ENCODE results near the gene TMOD4.

The TMOD4 gene

GRCh38 chr1:151146072-151146411, 29.7 kb downstream of the TMOD4 start:
- H3K4me3 ChIP-seq (ENCODE audit: low read depth, low read length), result peak overlapping the region; percentile 74
- no peaks in the 10 kb centered on the region for H3K36me3 ChIP-seq
- no peaks in the 10 kb centered on the region for H3K27me3 ChIP-seq
- DNase-seq, result no peak
- no peaks in the 10 kb centered on the region for H3K9me3 ChIP-seq
- no peak for TF ChIP-seq CTCF (IDR thresholded peaks at IDR 0.05; ENCODE audit: low read depth, low read length)
- H3K4me1 ChIP-seq, result peaks cover 5% of the 10 kb centered on the region

GRCh38 chr1:151145304-151146071, 30.3 kb downstream of the TMOD4 start:
- Histone ChIP-seq H3K27me3 (no peaks in the 10 kb centered on the region), H3K4me1 (peaks cover 5% of the 10 kb centered on the region), H3K9me3 (no peaks in the 10 kb centered on the region), H3K36me3 (no peaks in the 10 kb centered on the region), H3K4me3 (ENCODE audit: low read depth, low read length) (peak overlapping the region; percentile 74)
- no peak for TF ChIP-seq CTCF (IDR thresholded peaks at IDR 0.05; ENCODE audit: low read depth, low read length)
- DNase-seq, result no peak

- Histone ChIP-seq H3K27me3 (no peaks in the 10 kb centered on the region), H3K36me3 (no peaks in the 10 kb centered on the region), H3K4me3 (ENCODE audit: low read depth, low read length) (no peak overlapping the region), H3K9me3 (no peaks in the 10 kb centered on the region), H3K4me1 (peaks cover 5% of the 10 kb centered on the region)
- no peak for TF ChIP-seq CTCF (IDR thresholded peaks at IDR 0.05; ENCODE audit: low read depth, low read length)
- DNase-seq, result no peak
Measured at GRCh38 chr1:151144474-151145303, 31.1 kb downstream of the TMOD4 start.

- Histone ChIP-seq H3K4me3 (ENCODE audit: low read depth, low read length) (no peak overlapping the region), H3K36me3 (no peaks in the 10 kb centered on the region), H3K9me3 (no peaks in the 10 kb centered on the region), H3K4me1 (peaks cover 5% of the 10 kb centered on the region), H3K27me3 (no peaks in the 10 kb centered on the region)
- TF ChIP-seq CTCF (IDR thresholded peaks at IDR 0.05; ENCODE audit: low read depth, low read length), result no peak
- no peak for DNase-seq
Measured at GRCh38 chr1:151143986-151144385, 31.8 kb downstream of the TMOD4 start.

GRCh38 chr1:151143057-151143435, 32.7 kb downstream of the TMOD4 start:
- DNase-seq, result no peak
- Histone ChIP-seq H3K27me3 (no peaks in the 10 kb centered on the region), H3K4me3 (ENCODE audit: low read depth, low read length) (no peak overlapping the region), H3K9me3 (no peaks in the 10 kb centered on the region), H3K4me1 (peaks cover 5% of the 10 kb centered on the region), H3K36me3 (no peaks in the 10 kb centered on the region)
- no peak for TF ChIP-seq CTCF (IDR thresholded peaks at IDR 0.05; ENCODE audit: low read depth, low read length)

All from BE2C (cell line).